ENCODE results near the gene STAC. TPM values are rescaled to one million over a fixed set of nuclear protein-coding genes. Genes with fewer than 3 reads are reported as not detected.

STAC gene
- total RNA-seq (2014; rRNA removed; shearing (Covaris generic)), result 2.2 TPM in 1 of 2 replicates, not detected in the other
- polyA plus RNA-seq (2015; cell fraction: cytosol; rRNA removed), result not detected in 2 replicates
- 4.7 TPM in 1 of 2 replicates, not detected in the other for polyA plus RNA-seq (2015; cell fraction: nucleus; rRNA removed)

DNA sequence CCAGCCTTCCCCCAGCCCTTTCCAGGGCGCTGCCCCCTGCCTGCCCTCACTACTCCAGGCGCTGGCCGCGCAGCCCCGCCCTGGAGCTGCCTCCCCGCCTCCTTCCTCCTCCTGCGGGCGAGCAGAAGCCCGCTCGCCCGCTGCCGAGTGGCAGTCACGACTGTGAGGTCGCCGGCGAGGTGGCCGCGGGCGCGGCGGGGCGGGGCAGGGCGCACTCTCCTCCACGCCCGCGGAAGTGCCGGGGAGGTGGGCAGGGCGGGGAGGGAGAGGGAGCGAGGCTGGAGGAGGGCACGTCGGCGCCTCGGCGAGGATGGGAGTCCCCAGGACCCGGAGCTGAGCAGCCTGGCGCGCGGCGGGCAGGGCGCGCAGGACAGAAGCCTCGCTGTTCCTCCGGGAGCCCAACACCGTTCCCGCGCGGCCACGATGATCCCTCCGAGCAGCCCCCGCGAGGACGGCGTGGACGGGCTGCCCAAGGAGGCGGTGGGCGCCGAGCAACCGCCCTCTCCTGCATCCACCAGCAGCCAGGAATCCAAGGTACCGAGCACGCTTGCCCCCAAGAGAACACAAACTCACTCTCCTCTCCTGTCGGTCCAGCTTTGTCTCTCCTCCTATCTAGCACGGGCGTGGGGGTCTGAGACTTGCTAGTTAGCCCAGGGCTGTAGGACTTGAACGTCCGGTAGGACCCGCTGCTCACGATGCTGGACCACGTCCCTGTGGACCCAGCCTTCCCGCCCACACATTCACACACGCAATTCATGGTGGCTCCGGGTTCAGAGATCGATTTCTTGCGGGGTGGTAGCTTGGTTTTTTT is at the start of gene STAC:
Gene STAC (plus strand): TSS at position 284 of the 811 bp plus-strand sequence. CDS start 140 bp downstream, at position 424.
- DNase-seq (ENCODE audit: low read depth, low spot score), result no peak
- in situ Hi-C loops (cut with HindIII; ENCODE audit: low pct_unique_long_range_greater_than_20kb, low sequenced_read_pairs), result no loop called here

DNA sequence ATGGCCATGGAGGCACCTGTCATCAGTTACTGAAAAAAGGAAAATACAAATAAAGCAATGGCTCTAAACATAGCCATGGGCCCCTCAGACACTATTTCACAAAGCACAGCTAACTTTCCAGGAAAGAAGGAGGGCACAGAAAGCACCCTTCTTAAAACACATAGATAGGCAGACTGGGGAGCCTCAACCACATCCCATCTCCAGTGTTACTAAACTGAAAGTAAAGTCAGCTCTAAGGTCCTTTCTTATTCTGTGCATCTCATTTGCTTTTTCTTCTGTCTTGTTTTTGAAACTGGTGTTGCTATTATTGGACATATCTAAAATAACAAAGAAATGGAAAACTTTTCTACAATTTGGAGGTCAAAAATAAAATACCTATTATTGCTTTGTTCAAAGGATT is 48.2 kb upstream of the STAC start:
- DNase-seq (ENCODE audit: low read depth, low spot score), result no peak
- in situ Hi-C loops (cut with HindIII; ENCODE audit: low pct_unique_long_range_greater_than_20kb, low sequenced_read_pairs), result no loop called here

GRCh38 chr3:36362216-36362615 is 18.1 kb upstream of the STAC start:
- in situ Hi-C loops (cut with HindIII; ENCODE audit: low pct_unique_long_range_greater_than_20kb, low sequenced_read_pairs), result no loop called here
- no peak for DNase-seq (ENCODE audit: low read depth, low spot score)

DNA sequence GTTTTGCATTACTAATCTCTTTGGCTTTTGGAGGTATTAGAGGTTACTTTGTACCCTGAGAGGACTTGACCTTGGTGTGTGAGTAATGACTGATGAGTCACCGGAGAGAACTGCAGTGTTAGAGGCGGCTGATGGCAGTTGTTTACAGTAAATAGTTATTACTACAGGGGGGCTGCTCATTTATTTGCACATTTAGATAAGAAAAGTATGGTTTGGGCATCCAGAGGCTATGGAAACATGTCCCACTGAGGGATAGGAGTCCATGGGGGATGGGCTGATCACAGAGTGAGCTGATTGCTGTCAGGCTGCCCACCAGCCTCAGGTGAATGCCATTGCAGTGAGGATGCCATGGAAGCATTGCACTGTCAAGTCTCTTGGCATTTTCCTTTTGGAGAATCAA is 17.3 kb upstream of the STAC start:
- DNase-seq (ENCODE audit: low read depth, low spot score), result no peak

GRCh38 chr3:36364260-36364659 is 16.0 kb upstream of the STAC start:
- DNase-seq (ENCODE audit: low read depth, low spot score), result no peak
- in situ Hi-C loops (cut with HindIII; ENCODE audit: low pct_unique_long_range_greater_than_20kb, low sequenced_read_pairs), result no loop called here

More for the DNA sequence above, 17.3 kb upstream of the STAC start:
- in situ Hi-C loops (cut with HindIII; ENCODE audit: low pct_unique_long_range_greater_than_20kb, low sequenced_read_pairs), result no loop called here

- in situ Hi-C loops (cut with HindIII; ENCODE audit: low pct_unique_long_range_greater_than_20kb, low sequenced_read_pairs), result no loop called here
- DNase-seq (ENCODE audit: low read depth, low spot score), result no peak
These were observed 14.5 kb upstream of the STAC start for GRCh38 chr3:36365829-36366228.

DNA sequence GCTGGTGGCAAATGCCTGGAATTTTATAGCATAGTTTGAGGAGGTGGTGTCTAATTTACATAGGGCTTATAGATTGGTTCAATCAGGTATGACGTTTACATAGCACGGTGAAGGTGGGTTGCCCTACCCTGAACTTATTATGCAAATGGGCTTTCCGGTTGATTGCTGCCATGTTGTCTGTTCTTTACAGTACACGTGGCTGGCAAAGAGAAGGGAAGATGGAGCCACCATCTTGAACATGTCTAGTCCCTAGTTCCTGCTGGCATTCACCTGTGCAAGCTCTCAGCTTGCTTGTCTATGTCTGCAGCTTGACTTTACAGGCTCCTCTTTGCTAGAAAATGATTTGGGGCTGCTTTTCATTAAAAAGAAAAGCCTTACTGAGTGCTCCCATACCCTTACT is 14.0 kb upstream of the STAC start:
- in situ Hi-C loops (cut with HindIII; ENCODE audit: low pct_unique_long_range_greater_than_20kb, low sequenced_read_pairs), result no loop called here
- DNase-seq (ENCODE audit: low read depth, low spot score), result no peak

DNA sequence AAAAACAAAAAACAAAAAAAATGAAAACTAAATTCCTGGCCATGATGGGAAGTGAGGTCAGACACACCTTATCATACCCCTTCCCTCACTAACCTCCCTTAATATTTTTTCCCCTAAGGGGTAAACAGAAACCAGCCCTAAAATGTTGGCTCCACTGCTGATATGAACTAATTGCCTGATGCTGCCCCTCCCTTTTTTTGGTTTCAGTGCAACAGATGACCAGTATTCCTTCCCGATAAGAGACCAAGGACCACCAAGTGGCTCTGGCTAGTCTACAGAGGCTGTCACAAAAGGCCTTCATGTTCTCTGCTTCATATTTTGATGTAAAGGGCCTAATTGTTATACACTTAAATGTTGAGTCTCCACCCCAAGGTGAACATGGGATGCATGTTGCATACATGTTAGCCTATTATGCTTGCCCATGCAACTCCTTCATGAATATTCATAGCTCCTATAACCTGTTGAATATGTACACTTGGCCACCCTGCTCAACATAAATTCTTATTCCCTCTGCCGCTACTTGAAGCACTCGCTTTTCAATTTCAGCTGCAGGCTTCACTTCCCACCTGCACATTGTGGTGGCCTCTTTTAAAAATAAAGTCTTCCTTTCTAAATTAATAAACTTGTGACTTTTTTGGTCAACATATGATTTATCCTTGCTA is 12.3 kb upstream of the STAC start:
- no peak for DNase-seq (ENCODE audit: low read depth, low spot score)
- in situ Hi-C loops (cut with HindIII; ENCODE audit: low pct_unique_long_range_greater_than_20kb, low sequenced_read_pairs), result no loop called here

- no peak for DNase-seq (ENCODE audit: low read depth, low spot score)
These were observed 7.8 kb upstream of the STAC start for GRCh38 chr3:36372534-36372935.

DNA sequence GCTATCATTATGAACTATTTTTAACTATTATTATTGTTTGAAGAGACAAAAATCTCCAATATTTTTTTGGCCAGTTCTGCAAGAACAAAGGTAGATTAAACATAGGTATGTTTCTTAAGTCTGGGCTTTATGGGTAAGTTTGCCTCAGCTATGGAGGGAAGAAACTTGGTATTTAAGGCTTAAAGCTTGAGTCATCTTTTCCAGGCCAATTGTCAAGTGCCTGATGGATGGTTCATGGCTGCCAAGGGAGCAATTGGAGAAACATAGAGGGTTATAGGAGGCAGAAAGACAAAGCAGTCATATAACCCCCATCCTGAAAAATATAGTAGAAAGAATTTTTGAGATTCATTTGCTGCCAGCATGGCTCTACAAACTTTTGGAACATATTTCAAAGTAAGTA is 7.2 kb upstream of the STAC start:
- DNase-seq (ENCODE audit: low read depth, low spot score), result no peak
- in situ Hi-C loops (cut with HindIII; ENCODE audit: low pct_unique_long_range_greater_than_20kb, low sequenced_read_pairs), result no loop called here

More at GRCh38 chr3:36372534-36372935, 7.8 kb upstream of the STAC start:
- in situ Hi-C loops (cut with HindIII; ENCODE audit: low pct_unique_long_range_greater_than_20kb, low sequenced_read_pairs), result no loop called here

DNA sequence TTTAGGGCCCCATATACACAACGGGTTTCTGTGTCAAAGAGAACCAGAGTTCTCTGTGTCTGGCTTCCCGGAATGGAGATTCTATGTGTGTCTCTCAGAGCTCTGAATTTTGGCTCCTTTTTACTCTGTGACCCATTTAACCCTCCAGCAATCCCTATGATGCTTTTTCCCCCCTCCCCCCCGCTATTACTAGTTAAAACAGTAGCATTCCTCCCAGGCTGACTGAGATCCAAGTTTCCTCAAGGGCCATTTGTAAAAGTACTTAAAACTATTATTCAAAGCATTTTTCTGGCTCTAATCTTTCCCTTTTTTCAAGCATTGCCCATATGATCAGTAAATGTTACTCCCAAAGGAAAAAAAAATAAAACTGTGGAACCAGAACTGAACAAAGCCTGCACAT is 6.6 kb upstream of the STAC start:
- in situ Hi-C loops (cut with HindIII; ENCODE audit: low pct_unique_long_range_greater_than_20kb, low sequenced_read_pairs), result no loop called here
- no peak for DNase-seq (ENCODE audit: low read depth, low spot score)

- in situ Hi-C loops (cut with HindIII; ENCODE audit: low pct_unique_long_range_greater_than_20kb, low sequenced_read_pairs), result no loop called here
- no peak for DNase-seq (ENCODE audit: low read depth, low spot score)
These were observed 458 bp upstream of the STAC start for GRCh38 chr3:36379872-36380220.

DNA sequence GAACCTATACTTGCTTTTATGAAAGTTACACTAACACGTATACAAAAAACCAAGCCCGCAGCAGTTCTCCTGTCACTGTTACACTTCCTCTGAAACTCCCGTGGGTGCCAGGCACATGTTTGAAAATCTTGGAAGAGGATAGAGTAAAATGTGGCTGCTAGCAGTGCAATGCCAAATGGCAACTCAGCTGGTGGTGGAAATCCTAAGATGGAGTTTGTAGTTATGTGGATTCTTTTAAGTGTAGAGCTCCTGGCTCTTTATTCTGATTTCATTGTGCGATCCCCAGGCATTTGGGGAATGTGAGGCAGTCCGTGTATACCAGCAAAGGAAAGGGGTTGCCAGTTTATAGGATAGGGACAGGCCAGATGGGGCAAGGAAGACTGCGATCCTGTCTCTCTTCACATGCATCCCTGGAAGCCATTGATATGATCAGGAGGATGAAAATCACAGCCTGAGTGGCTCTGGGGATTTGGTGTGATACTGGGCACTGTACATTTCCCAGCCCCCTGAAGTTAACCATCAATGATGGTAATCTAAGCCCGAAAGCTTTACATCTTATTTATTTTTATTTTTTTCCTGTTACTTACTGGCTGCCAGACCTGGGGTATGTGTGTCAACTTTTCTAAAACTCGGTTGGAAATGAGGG is 1.1 kb downstream of the STAC start:
- DNase-seq (ENCODE audit: low read depth, low spot score), result no peak
- in situ Hi-C loops (cut with HindIII; ENCODE audit: low pct_unique_long_range_greater_than_20kb, low sequenced_read_pairs), result no loop called here

GRCh38 chr3:36393563-36393962 is 13.3 kb downstream of the STAC start:
- DNase-seq (ENCODE audit: low read depth, low spot score), result no peak
- in situ Hi-C loops (cut with HindIII; ENCODE audit: low pct_unique_long_range_greater_than_20kb, low sequenced_read_pairs), result no loop called here

- in situ Hi-C loops (cut with HindIII; ENCODE audit: low pct_unique_long_range_greater_than_20kb, low sequenced_read_pairs), result no loop called here
- no peak for DNase-seq (ENCODE audit: low read depth, low spot score)
These were observed 13.9 kb downstream of the STAC start for GRCh38 chr3:36394176-36394575.

DNA sequence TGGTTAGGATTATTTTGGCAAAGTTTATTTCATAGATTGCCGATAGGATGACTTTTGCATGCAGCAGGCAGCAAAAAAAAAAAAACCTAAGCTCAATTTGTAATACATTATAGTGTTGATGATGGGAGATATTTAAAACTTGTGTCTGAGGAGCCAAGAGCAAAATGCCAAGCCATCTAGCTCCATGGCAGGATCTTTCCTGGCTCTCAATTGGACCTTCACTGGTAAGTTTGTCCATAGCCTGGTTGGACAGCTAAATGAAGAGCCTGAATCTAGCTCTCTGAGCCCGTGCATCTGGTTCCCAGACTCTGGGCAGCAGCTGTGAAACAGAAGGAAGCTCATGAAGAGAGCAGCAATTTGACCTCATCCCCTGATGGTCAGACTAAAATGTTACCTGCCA is 17.5 kb downstream of the STAC start:
- in situ Hi-C loops (cut with HindIII; ENCODE audit: low pct_unique_long_range_greater_than_20kb, low sequenced_read_pairs), result no loop called here
- no peak for DNase-seq (ENCODE audit: low read depth, low spot score)

GRCh38 chr3:36399933-36400332 is 19.6 kb downstream of the STAC start:
- in situ Hi-C loops (cut with HindIII; ENCODE audit: low pct_unique_long_range_greater_than_20kb, low sequenced_read_pairs), result no loop called here
- no peak for DNase-seq (ENCODE audit: low read depth, low spot score)

- DNase-seq (ENCODE audit: low read depth, low spot score), result no peak
- in situ Hi-C loops (cut with HindIII; ENCODE audit: low pct_unique_long_range_greater_than_20kb, low sequenced_read_pairs), result no loop called here
These were observed 20.8 kb downstream of the STAC start for GRCh38 chr3:36401056-36401455.
